Measurements from ENCODE around the gene ASMTL.
A peak's percentile ranks its signal among the peaks of the same experiment; 100 is the strongest.
"Not testable (repeated sequence)": the region's sequence is repeated elsewhere in the genome, so short reads cannot be mapped to it uniquely, and the experiment has no call there.

The ASMTL gene

DNA sequence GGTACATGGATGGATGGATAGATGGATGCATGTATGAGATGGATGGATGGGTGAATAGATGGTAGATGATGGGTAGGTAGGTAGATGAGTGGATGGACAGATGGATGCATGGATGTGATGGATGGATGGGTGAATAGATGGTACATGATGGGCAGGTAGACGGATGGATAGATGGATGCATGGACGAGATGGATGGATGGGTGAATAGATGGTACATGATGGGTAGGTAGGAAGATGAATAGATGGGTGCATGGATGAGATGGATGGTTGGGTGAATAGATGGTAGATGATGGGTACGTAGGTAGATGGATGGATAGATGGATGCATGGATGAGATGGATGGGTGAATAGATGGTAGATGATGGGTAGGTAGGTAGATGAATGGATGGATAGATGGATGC lies 48.8 kb downstream of the ASMTL start:
- not testable (repeated sequence) for H3K4me3 ChIP-seq (ENCODE audit: insufficient read depth, low read depth, low read length); H3K9me3 ChIP-seq (ENCODE audit: control insufficient read depth, low read length); H3K4me1 ChIP-seq (ENCODE audit: control insufficient read depth, insufficient read depth, low read length); H3K27ac ChIP-seq (ENCODE audit: insufficient read depth, low read depth, low read length, poor library complexity, severe bottlenecking); H3K27me3 ChIP-seq (ENCODE audit: control insufficient read depth, insufficient read depth, low read length, poor library complexity, severe bottlenecking)
- WGBS, 2 experiments: 93 to 94% methylated on average over 3 of the region's 3 CpGs
- H3K36me3 ChIP-seq (ENCODE audit: control insufficient read depth, insufficient read depth, low read length): peaks cover 56% of the 10 kb centered on the region

DNA sequence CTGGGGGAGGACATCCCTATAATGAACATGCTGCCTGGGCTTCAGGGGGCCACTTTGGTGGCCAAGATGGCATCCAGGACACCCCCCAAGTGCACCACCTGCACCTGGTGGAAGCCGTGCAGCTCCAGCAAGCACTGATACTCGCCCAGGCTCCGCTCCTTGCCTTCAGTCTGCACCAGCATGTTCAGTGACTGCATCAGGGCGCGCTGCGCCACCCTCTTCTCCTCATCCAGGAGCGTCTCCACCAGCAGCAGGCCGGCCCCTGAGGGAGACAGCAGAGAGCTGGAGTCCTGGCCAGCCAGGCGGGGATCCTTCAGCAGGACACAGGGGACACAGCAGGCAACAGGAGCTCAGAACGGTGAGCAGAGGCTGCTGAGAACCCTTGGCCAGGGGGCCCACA lies 49.5 kb downstream of the ASMTL start:
- H3K9me3 ChIP-seq (ENCODE audit: control insufficient read depth, low read length): no peaks in the 10 kb centered on the region
- H3K27me3 ChIP-seq (ENCODE audit: control insufficient read depth, insufficient read depth, low read length, poor library complexity, severe bottlenecking): no peaks in the 10 kb centered on the region
- H3K4me1 ChIP-seq (ENCODE audit: control insufficient read depth, insufficient read depth, low read length): no peaks in the 10 kb centered on the region
- H3K4me3 ChIP-seq (ENCODE audit: insufficient read depth, low read depth, low read length): no peak overlapping the region
- WGBS, 2 experiments: 96 to 97% methylated on average over 10 of the region's 10 CpGs
- H3K36me3 ChIP-seq (ENCODE audit: control insufficient read depth, insufficient read depth, low read length): peaks cover 56% of the 10 kb centered on the region
- no peak overlapping the region for H3K27ac ChIP-seq (ENCODE audit: insufficient read depth, low read depth, low read length, poor library complexity, severe bottlenecking)

DNA sequence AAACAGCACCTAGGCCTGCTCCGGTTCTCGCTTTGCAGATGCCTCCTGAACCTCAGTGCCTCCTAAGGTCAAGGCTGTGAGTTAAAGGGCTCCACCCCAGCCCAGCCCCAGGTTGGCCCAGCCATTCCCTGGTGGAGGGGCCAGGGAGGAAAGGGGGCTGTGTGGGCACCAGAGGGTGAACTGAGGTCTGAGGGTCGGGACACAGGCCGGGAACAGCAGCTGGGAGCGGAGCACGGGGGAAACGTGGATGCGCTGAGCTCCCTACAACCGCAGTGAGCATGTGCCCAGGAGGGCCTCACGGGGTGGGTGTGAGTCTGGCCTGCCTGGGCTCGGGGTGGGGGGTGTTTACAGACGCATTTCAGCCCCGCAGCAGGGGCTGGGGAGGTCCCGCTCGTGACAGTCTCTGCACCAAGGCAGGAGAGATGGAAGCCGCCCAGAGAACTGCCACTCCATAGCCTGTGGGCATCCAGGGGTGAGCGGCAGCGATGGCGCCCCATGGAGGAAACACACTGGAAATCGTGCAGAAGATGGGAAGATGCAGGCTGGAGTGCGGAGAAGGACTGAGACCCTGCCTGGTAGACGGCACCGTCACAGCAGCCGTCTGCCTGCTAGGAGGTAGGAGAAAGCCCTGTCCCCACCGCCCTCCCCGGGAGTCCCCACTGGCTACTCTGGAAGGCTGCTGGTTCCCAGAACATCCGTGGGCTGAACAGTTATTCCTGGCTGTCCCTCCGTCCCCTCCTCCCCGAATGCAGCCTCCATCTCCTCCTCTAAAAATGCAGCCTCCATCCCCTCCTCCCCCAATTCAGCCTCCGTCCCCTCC lies 50.9 kb downstream of the ASMTL start:
- WGBS, 2 experiments: 94 to 95% methylated on average over 30 of the region's 30 CpGs
- no peaks in the 10 kb centered on the region for H3K4me1 ChIP-seq (ENCODE audit: control insufficient read depth, insufficient read depth, low read length)
- H3K36me3 ChIP-seq (ENCODE audit: control insufficient read depth, insufficient read depth, low read length): peaks cover 44% of the 10 kb centered on the region

GRCh38 chrX:1400742-1401471 lies 51.8 kb downstream of the ASMTL start:
- H3K9me3 ChIP-seq (ENCODE audit: control insufficient read depth, low read length): no peaks in the 10 kb centered on the region
- H3K4me3 ChIP-seq (ENCODE audit: insufficient read depth, low read depth, low read length): no peak overlapping the region
- peak overlapping the region; percentile 26 for H3K27ac ChIP-seq (ENCODE audit: insufficient read depth, low read depth, low read length, poor library complexity, severe bottlenecking)
- H3K4me1 ChIP-seq (ENCODE audit: control insufficient read depth, insufficient read depth, low read length): no peaks in the 10 kb centered on the region
- H3K36me3 ChIP-seq (ENCODE audit: control insufficient read depth, insufficient read depth, low read length): peaks cover 41% of the 10 kb centered on the region
- H3K27me3 ChIP-seq (ENCODE audit: control insufficient read depth, insufficient read depth, low read length, poor library complexity, severe bottlenecking): no peaks in the 10 kb centered on the region
- WGBS, 2 experiments: 88 to 90% methylated on average over 27 of the region's 27 CpGs

More for the DNA sequence above, 50.9 kb downstream of the ASMTL start:
- H3K27ac ChIP-seq (ENCODE audit: insufficient read depth, low read depth, low read length, poor library complexity, severe bottlenecking): no peak overlapping the region
- no peak overlapping the region for H3K4me3 ChIP-seq (ENCODE audit: insufficient read depth, low read depth, low read length)
- no peaks in the 10 kb centered on the region for H3K9me3 ChIP-seq (ENCODE audit: control insufficient read depth, low read length)
- no peaks in the 10 kb centered on the region for H3K27me3 ChIP-seq (ENCODE audit: control insufficient read depth, insufficient read depth, low read length, poor library complexity, severe bottlenecking)

DNA sequence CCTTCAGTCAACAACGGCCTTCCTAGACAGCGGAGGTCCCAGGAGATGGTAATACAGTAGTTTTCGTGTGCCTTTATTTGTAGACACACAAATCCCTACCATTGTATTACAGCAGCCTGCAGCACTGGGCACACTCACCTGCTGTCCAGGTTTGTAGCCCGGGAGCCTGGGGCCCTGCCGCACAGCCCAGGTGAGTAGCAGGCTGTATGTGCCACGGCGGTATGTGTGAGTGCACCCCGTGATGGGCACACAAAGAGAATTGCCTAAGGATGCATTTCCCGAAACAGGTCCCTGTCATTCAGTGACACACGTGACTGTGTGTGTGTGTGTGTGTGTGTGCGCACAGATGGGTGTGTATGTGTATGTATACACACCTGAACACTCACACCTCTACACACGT lies 52.7 kb downstream of the ASMTL start:
- Histone ChIP-seq H3K27ac (ENCODE audit: insufficient read depth, low read depth, low read length, poor library complexity, severe bottlenecking) (no peak overlapping the region), H3K4me3 (ENCODE audit: insufficient read depth, low read depth, low read length) (no peak overlapping the region), H3K9me3 (ENCODE audit: control insufficient read depth, low read length) (no peaks in the 10 kb centered on the region), H3K36me3 (ENCODE audit: control insufficient read depth, insufficient read depth, low read length) (peaks cover 33% of the 10 kb centered on the region), H3K4me1 (ENCODE audit: control insufficient read depth, insufficient read depth, low read length) (no peaks in the 10 kb centered on the region), H3K27me3 (ENCODE audit: control insufficient read depth, insufficient read depth, low read length, poor library complexity, severe bottlenecking) (no peaks in the 10 kb centered on the region)
- WGBS, 2 experiments: 96 to 99% methylated on average over 10 to 11 of the region's 12 CpGs

DNA sequence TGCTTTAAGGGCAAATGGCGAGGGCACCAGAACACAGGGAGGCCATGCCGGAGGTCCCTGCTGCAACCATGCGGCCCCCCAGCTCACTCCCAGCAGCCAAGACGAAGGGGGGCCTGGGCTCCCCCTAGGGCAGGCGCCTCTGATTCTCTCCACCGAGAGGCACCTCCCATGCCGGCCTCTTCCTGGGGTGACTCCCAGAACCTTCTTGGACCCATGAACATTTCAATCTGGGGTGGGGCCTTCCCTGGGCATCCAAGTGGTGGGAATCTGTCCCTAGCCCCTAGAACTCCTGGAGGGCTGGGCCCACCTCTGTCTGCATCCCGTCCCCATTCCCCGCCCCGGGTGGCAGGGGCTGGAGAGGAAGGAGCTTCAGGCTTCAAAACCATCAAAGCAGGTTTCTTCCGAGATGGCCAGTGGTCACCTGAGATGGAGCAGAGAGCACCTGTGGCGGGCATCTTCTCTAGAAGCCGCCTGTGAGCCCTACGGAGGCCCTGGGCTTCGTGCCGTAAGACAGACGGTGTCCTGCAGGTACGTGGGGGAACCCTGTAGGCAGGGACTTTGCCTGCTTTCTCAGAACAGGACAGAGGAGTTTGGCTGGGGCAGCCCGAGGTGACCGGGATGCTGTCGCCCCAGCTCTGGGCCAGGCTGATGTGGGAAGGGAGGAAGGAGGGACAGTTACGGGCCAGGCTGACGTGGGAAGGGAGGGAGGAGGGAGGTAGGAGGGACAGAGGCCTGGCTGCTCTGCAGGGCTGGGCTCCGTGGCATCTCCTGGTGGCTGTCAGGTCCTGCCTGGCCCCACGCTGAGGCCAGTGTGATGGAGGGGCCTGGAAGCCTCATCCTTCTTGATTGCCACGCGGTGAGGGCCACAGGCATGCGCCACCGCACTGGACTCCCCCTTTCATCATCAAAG lies 54.0 kb downstream of the ASMTL start:
- Histone ChIP-seq H3K27me3 (ENCODE audit: control insufficient read depth, insufficient read depth, low read length, poor library complexity, severe bottlenecking) (no peaks in the 10 kb centered on the region), H3K4me1 (ENCODE audit: control insufficient read depth, insufficient read depth, low read length) (peaks cover 11% of the 10 kb centered on the region), H3K9me3 (ENCODE audit: control insufficient read depth, low read length) (no peaks in the 10 kb centered on the region), H3K27ac (ENCODE audit: insufficient read depth, low read depth, low read length, poor library complexity, severe bottlenecking) (no peak overlapping the region), H3K4me3 (ENCODE audit: insufficient read depth, low read depth, low read length) (no peak overlapping the region), H3K36me3 (ENCODE audit: control insufficient read depth, insufficient read depth, low read length) (peaks cover 20% of the 10 kb centered on the region)
- WGBS, 2 experiments: 90 to 93% methylated on average over 29 of the region's 29 CpGs

- Histone ChIP-seq H3K27me3 (ENCODE audit: control insufficient read depth, insufficient read depth, low read length, poor library complexity, severe bottlenecking) (no peaks in the 10 kb centered on the region), H3K36me3 (ENCODE audit: control insufficient read depth, insufficient read depth, low read length) (peaks cover 11% of the 10 kb centered on the region), H3K4me1 (ENCODE audit: control insufficient read depth, insufficient read depth, low read length) (peaks cover 11% of the 10 kb centered on the region), H3K27ac (ENCODE audit: insufficient read depth, low read depth, low read length, poor library complexity, severe bottlenecking) (no peak overlapping the region), H3K9me3 (ENCODE audit: control insufficient read depth, low read length) (no peaks in the 10 kb centered on the region), H3K4me3 (ENCODE audit: insufficient read depth, low read depth, low read length) (no peak overlapping the region)
- WGBS, 2 experiments: 95% methylated on average over 27 to 29 of the region's 29 CpGs
These were observed 55.1 kb downstream of the ASMTL start for GRCh38 chrX:1397441-1398270.

DNA sequence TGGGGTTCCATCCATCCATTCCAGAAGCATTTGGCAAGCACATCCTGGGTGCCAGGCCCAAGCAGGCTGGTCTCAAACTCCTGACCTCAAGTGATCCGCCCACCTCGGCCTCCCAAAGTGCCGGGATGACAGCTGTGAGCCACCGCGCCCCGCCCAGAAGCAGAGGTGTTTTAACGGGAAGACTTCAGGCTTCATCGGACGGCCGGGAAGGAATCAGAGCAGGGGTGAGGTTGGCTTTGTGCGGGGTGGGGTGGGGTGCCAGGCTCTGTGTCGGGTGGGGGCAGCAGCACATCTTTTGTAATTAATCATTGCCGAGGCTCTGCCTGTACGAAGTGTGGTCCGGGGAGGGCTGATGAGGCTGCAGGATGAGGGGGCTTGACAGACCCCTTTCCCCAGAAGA lies 55.7 kb downstream of the ASMTL start:
- Histone ChIP-seq H3K36me3 (ENCODE audit: control insufficient read depth, insufficient read depth, low read length) (peaks cover 11% of the 10 kb centered on the region), H3K9me3 (ENCODE audit: control insufficient read depth, low read length) (no peaks in the 10 kb centered on the region), H3K4me3 (ENCODE audit: insufficient read depth, low read depth, low read length) (no peak overlapping the region), H3K27ac (ENCODE audit: insufficient read depth, low read depth, low read length, poor library complexity, severe bottlenecking) (no peak overlapping the region), H3K4me1 (ENCODE audit: control insufficient read depth, insufficient read depth, low read length) (peaks cover 11% of the 10 kb centered on the region), H3K27me3 (ENCODE audit: control insufficient read depth, insufficient read depth, low read length, poor library complexity, severe bottlenecking) (no peaks in the 10 kb centered on the region)
- WGBS, 2 experiments: 90 to 93% methylated on average over 15 of the region's 15 CpGs

DNA sequence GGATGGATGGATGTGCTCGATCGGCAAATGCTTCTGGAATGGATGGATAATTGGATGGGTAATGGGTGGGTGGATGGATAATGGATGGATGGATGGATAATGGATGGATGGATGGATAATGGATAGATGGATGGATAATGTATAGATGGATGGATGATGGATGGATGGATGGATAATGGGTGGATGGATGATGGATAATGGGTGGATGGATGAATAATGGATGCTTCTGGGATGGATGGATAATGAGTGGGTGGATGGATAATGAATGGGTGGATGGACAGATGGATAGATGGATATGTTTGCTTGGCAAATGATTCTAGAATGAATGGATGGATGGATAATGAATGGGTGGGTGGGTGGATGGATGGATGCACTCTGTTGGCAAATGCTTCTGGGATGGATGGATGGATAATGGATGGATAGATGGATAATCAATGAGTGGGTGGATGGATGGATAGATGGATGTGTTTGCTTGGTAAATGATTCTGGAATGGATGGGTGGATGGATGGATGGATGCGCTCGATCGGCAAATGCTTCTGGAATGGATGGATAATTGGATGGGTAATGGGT lies 57.0 kb downstream of the ASMTL start:
- H3K9me3 ChIP-seq (ENCODE audit: control insufficient read depth, low read length): no peaks in the 10 kb centered on the region
- peaks cover 11% of the 10 kb centered on the region for H3K4me1 ChIP-seq (ENCODE audit: control insufficient read depth, insufficient read depth, low read length)
- no peaks in the 10 kb centered on the region for H3K27me3 ChIP-seq (ENCODE audit: control insufficient read depth, insufficient read depth, low read length, poor library complexity, severe bottlenecking)
- WGBS, 2 experiments: 95 to 98% methylated on average over 5 of the region's 5 CpGs
- no peak overlapping the region for H3K4me3 ChIP-seq (ENCODE audit: insufficient read depth, low read depth, low read length)
- H3K27ac ChIP-seq (ENCODE audit: insufficient read depth, low read depth, low read length, poor library complexity, severe bottlenecking): no peak overlapping the region
- peaks cover 8% of the 10 kb centered on the region for H3K36me3 ChIP-seq (ENCODE audit: control insufficient read depth, insufficient read depth, low read length)
